Stimulated activated CD4-positive, alpha-beta T cell treated with anti-CD3 and anti-CD28 coated beads, TNF-alpha, amount 100 ng/mL, for 1 hour (primary cell): Measurements from ENCODE around the gene RRP8.
A peak's percentile ranks its signal among the peaks of the same experiment; 100 is the strongest.

Source experiments
- DNase-seq, 3 donors: peaks; one replicate each; pipeline ENCODE4 v3.0.0-alpha.2; 2020; ENCODE audit warnings: low read depth in 3 of 3, low spot score in 1 of 3

The RRP8 gene

GRCh38 chr11:6632116-6633073, 29.0 kb upstream of the RRP8 start:
- DNase-seq: no peak

GRCh38 chr11:6631361-6631890, 28.0 kb upstream of the RRP8 start:
- DNase-seq: no peak

GRCh38 chr11:6630632-6631291, 27.3 kb upstream of the RRP8 start:
- no peak for DNase-seq

GRCh38 chr11:6629892-6630631, 26.6 kb upstream of the RRP8 start:
- no peak for DNase-seq

GRCh38 chr11:6629573-6629891, 26.1 kb upstream of the RRP8 start:
- DNase-seq: no peak

- no peak for DNase-seq
Measured at GRCh38 chr11:6628526-6628925, 25.1 kb upstream of the RRP8 start.

- DNase-seq: no peak
Measured at GRCh38 chr11:6627762-6628241, 24.4 kb upstream of the RRP8 start.

- no peak for DNase-seq
Measured at GRCh38 chr11:6626971-6627761, 23.8 kb upstream of the RRP8 start.

GRCh38 chr11:6625832-6626420, 22.5 kb upstream of the RRP8 start:
- no peak for DNase-seq

- no peak for DNase-seq
Measured at GRCh38 chr11:6625156-6625831, 21.9 kb upstream of the RRP8 start.

GRCh38 chr11:6623391-6624363, 20.3 kb upstream of the RRP8 start:
- no peak for DNase-seq

GRCh38 chr11:6622261-6623171, 19.1 kb upstream of the RRP8 start:
- DNase-seq: no peak

- DNase-seq: no peak
Measured at GRCh38 chr11:6621711-6622211, 18.3 kb upstream of the RRP8 start.

- no peak for DNase-seq
Measured at GRCh38 chr11:6620636-6621035, 17.2 kb upstream of the RRP8 start.

GRCh38 chr11:6619004-6619745, 15.8 kb upstream of the RRP8 start, which contains the start of gene TPP1:
Gene TPP1, minus strand, starts transcription at chr11:6619422. Its CDS starts 22 bp downstream, at chr11:6619400.
- peak; percentile 64 to 75 (median 68) for DNase-seq
